IMR-90 (cell line): Measurements from ENCODE around the gene MAP3K3.

ENCODE experiments used
- CEBPB ChIP-seq: IDR thresholded peaks from 2 replicates; pipeline ENCODE4 v1.6.1; 2012; ENCODE audit warnings: low read depth, low read length, improper control_type of control experiment
- CHD1 ChIP-seq: IDR thresholded peaks from 2 replicates; pipeline ENCODE4 v1.6.1; 2012; ENCODE audit warnings: low read depth, low read length, improper control_type of control experiment
- ELK1 ChIP-seq: fragments of 150-350 bp; IDR thresholded peaks from 2 replicates; pipeline ENCODE4 v1.6.1; 2016; ENCODE audit warnings: low read depth, mild to moderate bottlenecking, low read length, moderate library complexity, borderline replicate concordance
- FOS ChIP-seq: fragments of 150-350 bp; IDR thresholded peaks from 2 replicates; pipeline ENCODE4 v1.6.1; 2016; ENCODE audit warnings: low read depth, low read length
- MAFK ChIP-seq: IDR thresholded peaks from 2 replicates; pipeline ENCODE4 v1.6.1; 2012; ENCODE audit warnings: low read depth, low read length, improper control_type of control experiment
- MAZ ChIP-seq: IDR thresholded peaks from 2 replicates; pipeline ENCODE4 v1.6.1; 2012; ENCODE audit warnings: low read depth, mild to moderate bottlenecking, low read length, improper control_type of control experiment, moderate library complexity, borderline replicate concordance
- MXI1 ChIP-seq: IDR thresholded peaks from 2 replicates; pipeline ENCODE4 v1.6.1; 2012; ENCODE audit warnings: low read depth, mild to moderate bottlenecking, low read length, moderate library complexity, borderline replicate concordance
- POLR2A ChIP-seq: IDR thresholded peaks from 2 replicates; pipeline ENCODE4 v1.6.1; 2012; ENCODE audit warnings: mild to moderate bottlenecking, low read depth, low read length
- RAD21 ChIP-seq: IDR thresholded peaks from 2 replicates; pipeline ENCODE4 v1.6.1; 2012; ENCODE audit warnings: low read length, improper control_type of control experiment
- RCOR1 ChIP-seq: IDR thresholded peaks from 2 replicates; pipeline ENCODE4 v1.6.1; 2012; ENCODE audit warnings: mild to moderate bottlenecking, low read length, improper control_type of control experiment; ENCODE audit not compliant: insufficient replicate concordance
- RFX5 ChIP-seq: IDR thresholded peaks from 2 replicates; pipeline ENCODE4 v1.8.0; 2012; ENCODE audit warnings: low read depth, mild to moderate bottlenecking, low read length, moderate library complexity
- SMC3 ChIP-seq: fragments of 150-350 bp; IDR thresholded peaks from 2 replicates; pipeline ENCODE4 v1.6.1; 2016; ENCODE audit warnings: low read depth, mild to moderate bottlenecking, antibody characterized with exemption, low read length, moderate library complexity
- TF ChIP-seq, protein P1 (sequence below): conservative IDR thresholded peaks from 2 replicates; pipeline ENCODE4 v1.5.1; 2012; ENCODE audit warnings: mild to moderate bottlenecking, low read depth, low read length, improper control_type of control experiment
- TF ChIP-seq, protein P2 (sequence below): fragments of 150-350 bp; IDR thresholded peaks from 2 replicates; pipeline ENCODE4 v1.6.1; 2017; ENCODE audit warnings: mild to moderate bottlenecking, antibody characterized with exemption, low read length, low read depth

- no peak for TF ChIP-seq FOS
- TF ChIP-seq MXI1, result peak; percentile 74; the same call in 1 of the 2 replicates
- TF ChIP-seq, protein P1, sequence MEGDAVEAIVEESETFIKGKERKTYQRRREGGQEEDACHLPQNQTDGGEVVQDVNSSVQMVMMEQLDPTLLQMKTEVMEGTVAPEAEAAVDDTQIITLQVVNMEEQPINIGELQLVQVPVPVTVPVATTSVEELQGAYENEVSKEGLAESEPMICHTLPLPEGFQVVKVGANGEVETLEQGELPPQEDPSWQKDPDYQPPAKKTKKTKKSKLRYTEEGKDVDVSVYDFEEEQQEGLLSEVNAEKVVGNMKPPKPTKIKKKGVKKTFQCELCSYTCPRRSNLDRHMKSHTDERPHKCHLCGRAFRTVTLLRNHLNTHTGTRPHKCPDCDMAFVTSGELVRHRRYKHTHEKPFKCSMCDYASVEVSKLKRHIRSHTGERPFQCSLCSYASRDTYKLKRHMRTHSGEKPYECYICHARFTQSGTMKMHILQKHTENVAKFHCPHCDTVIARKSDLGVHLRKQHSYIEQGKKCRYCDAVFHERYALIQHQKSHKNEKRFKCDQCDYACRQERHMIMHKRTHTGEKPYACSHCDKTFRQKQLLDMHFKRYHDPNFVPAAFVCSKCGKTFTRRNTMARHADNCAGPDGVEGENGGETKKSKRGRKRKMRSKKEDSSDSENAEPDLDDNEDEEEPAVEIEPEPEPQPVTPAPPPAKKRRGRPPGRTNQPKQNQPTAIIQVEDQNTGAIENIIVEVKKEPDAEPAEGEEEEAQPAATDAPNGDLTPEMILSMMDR, result no peak
- no peak for TF ChIP-seq RAD21
- peak; percentile 53; the same call in 1 of the 2 replicates for TF ChIP-seq POLR2A
- no peak for TF ChIP-seq SMC3
- TF ChIP-seq, protein P2, sequence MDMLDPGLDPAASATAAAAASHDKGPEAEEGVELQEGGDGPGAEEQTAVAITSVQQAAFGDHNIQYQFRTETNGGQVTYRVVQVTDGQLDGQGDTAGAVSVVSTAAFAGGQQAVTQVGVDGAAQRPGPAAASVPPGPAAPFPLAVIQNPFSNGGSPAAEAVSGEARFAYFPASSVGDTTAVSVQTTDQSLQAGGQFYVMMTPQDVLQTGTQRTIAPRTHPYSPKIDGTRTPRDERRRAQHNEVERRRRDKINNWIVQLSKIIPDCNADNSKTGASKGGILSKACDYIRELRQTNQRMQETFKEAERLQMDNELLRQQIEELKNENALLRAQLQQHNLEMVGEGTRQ, result no peak
- no peak for TF ChIP-seq CHD1
- no peak for TF ChIP-seq CEBPB
- TF ChIP-seq RCOR1, result no peak
- peak; percentile 93 for TF ChIP-seq MAZ
- TF ChIP-seq RFX5, result no peak
- no peak for TF ChIP-seq MAFK
- TF ChIP-seq ELK1, result no peak
Observed at GRCh38 chr17:63741408-63742173, 119.4 kb downstream of the MAP3K3 start, which contains the start of gene STRADA.
